Raji (cell line): ENCODE results near the gene USP17L13.
"Not testable (repeated sequence)": the region's sequence is repeated elsewhere in the genome, so short reads cannot be mapped to it uniquely, and the experiment has no call there.

ENCODE experiments used
- POLR2A ChIP-seq: IDR thresholded peaks from 2 replicates; pipeline ENCODE4 v1.6.1; 2011; ENCODE audit warnings: low read depth, low read length, control low read depth; ENCODE audit not compliant: insufficient read depth

USP17L13 gene, protein sequence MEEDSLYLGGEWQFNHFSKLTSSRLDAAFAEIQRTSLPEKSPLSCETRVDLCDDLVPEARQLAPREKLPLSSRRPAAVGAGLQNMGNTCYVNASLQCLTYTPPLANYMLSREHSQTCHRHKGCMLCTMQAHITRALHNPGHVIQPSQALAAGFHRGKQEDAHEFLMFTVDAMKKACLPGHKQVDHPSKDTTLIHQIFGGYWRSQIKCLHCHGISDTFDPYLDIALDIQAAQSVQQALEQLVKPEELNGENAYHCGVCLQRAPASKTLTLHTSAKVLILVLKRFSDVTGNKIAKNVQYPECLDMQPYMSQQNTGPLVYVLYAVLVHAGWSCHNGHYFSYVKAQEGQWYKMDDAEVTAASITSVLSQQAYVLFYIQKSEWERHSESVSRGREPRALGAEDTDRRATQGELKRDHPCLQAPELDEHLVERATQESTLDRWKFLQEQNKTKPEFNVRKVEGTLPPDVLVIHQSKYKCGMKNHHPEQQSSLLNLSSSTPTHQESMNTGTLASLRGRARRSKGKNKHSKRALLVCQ

DNA sequence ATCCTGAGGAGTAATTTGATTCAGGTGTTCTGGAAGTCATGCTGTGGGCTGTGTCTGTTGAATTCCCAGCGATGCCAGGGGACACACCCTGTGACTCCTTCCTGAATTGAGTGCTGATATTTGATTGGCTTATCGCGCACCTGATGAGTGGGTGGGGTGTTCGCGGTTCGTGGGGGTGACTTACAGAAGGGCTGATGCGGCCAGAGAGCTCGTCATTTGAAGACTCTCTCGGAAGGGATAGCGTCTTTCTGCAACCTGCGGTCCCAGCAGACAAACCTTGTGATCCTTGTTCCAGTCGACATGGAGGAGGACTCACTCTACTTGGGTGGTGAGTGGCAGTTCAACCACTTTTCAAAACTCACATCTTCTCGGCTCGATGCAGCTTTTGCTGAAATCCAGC, at the start of gene USP17L13:
TSS of gene USP17L13 (plus strand) at position 301 of the 400 bp plus-strand sequence. CDS start at position 301, 0 bp downstream.
- TF ChIP-seq POLR2A: not testable (repeated sequence)

DNA sequence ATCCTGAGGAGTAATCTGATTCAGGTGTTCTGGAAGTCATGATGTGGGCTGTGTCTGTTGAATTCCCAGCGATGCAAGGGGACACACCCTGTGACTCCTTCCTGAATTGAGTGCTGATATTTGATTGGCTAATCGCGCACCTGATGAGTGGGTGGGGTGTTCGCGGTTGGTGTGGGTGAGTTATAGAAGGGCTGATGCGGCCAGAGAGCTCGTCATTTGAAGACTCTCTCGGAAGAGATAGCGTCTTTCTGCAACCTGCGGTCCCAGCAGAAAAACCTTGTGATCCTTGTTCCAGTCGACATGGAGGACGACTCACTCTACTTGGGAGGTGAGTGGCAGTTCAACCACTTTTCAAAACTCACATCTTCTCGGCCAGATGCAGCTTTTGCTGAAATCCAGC, 14.3 kb upstream of the USP17L13 start, which contains the start of gene USP17L10:
TSS of gene USP17L10 (plus strand) at position 301 of the 400 bp plus-strand sequence. CDS start at position 301, 0 bp downstream.
- not testable (repeated sequence) for TF ChIP-seq POLR2A

DNA sequence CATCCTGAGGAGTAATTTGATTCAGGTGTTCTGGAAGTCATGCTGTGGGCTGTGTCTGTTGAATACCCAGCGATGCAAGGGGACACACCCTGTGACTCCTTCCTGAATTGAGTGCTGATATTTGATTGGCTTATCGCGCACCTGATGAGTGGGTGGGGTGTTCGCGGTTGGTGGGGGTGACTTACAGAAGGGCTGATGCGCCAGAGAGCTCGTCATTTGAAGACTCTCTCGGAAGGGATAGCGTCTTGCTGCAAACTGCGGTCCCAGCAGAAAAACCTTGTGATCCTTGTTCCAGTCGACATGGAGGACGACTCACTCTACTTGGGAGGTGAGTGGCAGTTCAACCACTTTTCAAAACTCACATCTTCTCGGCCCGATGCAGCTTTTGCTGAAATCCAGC, 9.6 kb upstream of the USP17L13 start, which contains the start of gene USP17L11:
TSS of gene USP17L11 (plus strand) at position 301 of the 400 bp plus-strand sequence. CDS start at position 301, 0 bp downstream.
- TF ChIP-seq POLR2A: not testable (repeated sequence)

DNA sequence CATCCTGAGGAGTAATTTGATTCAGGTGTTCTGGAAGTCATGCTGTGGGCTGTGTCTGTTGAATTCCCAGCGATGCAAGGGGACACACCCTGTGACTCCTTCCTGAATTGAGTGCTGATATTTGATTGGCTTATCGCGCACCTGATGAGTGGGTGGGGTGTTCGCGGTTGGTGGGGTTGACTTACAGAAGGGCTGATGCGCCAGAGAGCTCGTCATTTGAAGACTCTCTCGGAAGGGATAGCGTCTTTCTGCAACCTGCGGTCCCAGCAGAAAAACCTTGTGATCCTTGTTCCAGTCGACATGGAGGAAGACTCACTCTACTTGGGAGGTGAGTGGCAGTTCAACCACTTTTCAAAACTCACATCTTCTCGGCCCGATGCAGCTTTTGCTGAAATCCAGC, 4.8 kb upstream of the USP17L13 start, which contains the start of gene USP17L12:
TSS of gene USP17L12 (plus strand) at position 301 of the 400 bp plus-strand sequence. CDS start at position 301, 0 bp downstream.
- TF ChIP-seq POLR2A: not testable (repeated sequence)

DNA sequence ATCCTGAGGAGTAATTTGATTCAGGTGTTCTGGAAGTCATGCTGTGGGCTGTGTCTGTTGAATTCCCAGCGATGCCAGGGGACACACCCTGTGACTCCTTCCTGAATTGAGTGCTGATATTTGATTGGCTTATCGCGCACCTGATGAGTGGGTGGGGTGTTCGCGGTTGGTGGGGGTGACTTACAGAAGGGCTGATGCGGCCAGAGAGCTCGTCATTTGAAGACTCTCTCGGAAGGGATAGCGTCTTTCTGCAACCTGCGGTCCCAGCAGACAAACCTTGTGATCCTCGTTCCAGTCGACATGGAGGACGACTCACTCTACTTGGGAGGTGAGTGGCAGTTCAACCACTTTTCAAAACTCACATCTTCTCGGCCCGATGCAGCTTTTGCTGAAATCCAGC, 9.4 kb downstream of the USP17L13 start, which contains the start of gene USP17L15:
TSS of gene USP17L15 (plus strand) at position 301 of the 400 bp plus-strand sequence. CDS start at position 301, 0 bp downstream.
- TF ChIP-seq POLR2A: not testable (repeated sequence)

DNA sequence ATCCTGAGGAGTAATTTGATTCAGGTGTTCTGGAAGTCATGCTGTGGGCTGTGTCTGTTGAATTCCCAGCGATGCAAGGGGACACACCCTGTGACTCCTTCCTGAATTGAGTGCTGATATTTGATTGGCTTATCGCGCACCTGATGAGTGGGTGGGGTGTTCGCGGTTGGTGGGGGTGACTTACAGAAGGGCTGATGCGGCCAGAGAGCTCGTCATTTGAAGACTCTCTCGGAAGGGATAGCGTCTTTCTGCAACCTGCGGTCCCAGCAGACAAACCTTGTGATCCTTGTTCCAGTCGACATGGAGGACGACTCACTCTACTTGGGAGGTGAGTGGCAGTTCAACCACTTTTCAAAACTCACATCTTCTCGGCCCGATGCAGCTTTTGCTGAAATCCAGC, 18.9 kb downstream of the USP17L13 start, which contains the start of gene USP17L17:
TSS of gene USP17L17 (plus strand) at position 301 of the 400 bp plus-strand sequence. CDS start at position 301, 0 bp downstream.
- TF ChIP-seq POLR2A: not testable (repeated sequence)

DNA sequence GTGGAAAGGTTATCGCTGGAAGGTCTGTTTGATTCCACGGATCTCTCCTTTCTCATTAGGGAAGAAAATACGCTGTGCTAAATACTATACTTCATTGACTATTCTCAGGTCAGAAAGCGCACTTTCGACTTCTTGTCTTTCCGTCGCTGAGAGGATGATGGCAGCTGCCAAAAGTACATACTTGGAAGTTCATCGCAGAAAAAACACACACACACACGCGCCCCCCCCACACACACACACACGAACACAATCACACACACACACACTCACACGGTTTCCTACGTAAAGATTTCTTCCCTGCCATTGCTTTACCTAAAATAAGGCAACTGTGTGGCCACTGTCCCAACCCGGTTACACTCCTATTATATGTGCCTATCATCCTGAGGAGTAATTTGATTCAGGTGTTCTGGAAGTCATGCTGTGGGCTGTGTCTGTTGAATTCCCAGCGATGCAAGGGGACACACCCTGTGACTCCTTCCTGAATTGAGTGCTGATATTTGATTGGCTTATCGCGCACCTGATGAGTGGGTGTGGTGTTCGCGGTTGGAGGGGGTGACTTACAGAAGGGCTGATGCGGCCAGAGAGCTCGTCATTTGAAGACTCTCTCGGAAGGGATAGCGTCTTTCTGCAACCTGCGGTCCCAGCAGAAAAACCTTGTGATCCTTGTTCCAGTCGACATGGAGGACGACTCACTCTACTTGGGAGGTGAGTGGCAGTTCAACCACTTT, 23.4 kb downstream of the USP17L13 start, which contains the start of gene USP17L18:
TSS of gene USP17L18 (plus strand) at position 678 of the 728 bp plus-strand sequence. CDS start at position 678, 0 bp downstream.
- TF ChIP-seq POLR2A: not testable (repeated sequence)

DNA sequence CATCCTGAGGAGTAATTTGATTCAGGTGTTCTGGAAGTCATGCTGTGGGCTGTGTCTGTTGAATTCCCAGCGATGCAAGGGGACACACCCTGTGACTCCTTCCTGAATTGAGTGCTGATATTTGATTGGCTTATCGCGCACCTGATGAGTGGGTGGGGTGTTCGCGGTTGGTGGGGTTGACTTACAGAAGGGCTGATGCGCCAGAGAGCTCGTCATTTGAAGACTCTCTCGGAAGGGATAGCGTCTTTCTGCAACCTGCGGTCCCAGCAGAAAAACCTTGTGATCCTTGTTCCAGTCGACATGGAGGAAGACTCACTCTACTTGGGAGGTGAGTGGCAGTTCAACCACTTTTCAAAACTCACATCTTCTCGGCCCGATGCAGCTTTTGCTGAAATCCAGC, 28.4 kb downstream of the USP17L13 start, which contains the start of gene USP17L19:
TSS of gene USP17L19 (plus strand) at position 301 of the 400 bp plus-strand sequence. CDS start at position 301, 0 bp downstream.
- TF ChIP-seq POLR2A: not testable (repeated sequence)

DNA sequence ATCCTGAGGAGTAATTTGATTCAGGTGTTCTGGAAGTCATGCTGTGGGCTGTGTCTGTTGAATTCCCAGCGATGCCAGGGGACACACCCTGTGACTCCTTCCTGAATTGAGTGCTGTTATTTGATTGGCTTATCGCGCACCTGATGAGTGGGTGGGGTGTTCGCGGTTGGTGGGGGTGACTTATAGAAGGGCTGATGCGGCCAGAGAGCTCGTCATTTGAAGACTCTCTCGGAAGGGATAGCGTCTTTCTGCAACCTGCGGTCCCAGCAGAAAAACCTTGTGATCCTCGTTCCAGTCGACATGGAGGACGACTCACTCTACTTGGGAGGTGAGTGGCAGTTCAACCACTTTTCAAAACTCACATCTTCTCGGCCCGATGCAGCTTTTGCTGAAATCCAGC, 33.1 kb downstream of the USP17L13 start, which contains the start of gene USP17L20:
TSS of gene USP17L20 (plus strand) at position 301 of the 400 bp plus-strand sequence. CDS start at position 301, 0 bp downstream.
- TF ChIP-seq POLR2A: not testable (repeated sequence)

DNA sequence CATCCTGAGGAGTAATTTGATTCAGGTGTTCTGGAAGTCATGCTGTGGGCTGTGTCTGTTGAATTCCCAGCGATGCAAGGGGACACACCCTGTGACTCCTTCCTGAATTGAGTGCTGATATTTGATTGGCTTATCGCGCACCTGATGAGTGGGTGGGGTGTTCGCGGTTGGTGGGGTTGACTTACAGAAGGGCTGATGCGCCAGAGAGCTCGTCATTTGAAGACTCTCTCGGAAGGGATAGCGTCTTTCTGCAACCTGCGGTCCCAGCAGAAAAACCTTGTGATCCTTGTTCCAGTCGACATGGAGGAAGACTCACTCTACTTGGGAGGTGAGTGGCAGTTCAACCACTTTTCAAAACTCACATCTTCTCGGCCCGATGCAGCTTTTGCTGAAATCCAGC, 37.9 kb downstream of the USP17L13 start, which contains the start of gene USP17L21:
TSS of gene USP17L21 (plus strand) at position 301 of the 400 bp plus-strand sequence. CDS start at position 301, 0 bp downstream.
- not testable (repeated sequence) for TF ChIP-seq POLR2A

DNA sequence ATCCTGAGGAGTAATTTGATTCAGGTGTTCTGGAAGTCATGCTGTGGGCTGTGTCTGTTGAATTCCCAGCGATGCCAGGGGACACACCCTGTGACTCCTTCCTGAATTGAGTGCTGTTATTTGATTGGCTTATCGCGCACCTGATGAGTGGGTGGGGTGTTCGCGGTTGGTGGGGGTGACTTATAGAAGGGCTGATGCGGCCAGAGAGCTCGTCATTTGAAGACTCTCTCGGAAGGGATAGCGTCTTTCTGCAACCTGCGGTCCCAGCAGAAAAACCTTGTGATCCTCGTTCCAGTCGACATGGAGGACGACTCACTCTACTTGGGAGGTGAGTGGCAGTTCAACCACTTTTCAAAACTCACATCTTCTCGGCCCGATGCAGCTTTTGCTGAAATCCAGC, 42.6 kb downstream of the USP17L13 start, which contains the start of gene USP17L22:
TSS of gene USP17L22 (plus strand) at position 301 of the 400 bp plus-strand sequence. CDS start at position 301, 0 bp downstream.
- not testable (repeated sequence) for TF ChIP-seq POLR2A
